OCI-LY3 (cell line): ENCODE results near the gene ADIG.

ENCODE experiments used
- CTCF ChIP-seq: fragments of 200-600, 300-600 bp; sonication (generic); IDR thresholded peaks from 2 replicates; pipeline ENCODE4 v1.5.1; 2014; ENCODE audit warnings: antibody characterized with exemption, low read length, low read depth
- EZH2phosphoT487 ChIP-seq: fragments of 200-600 bp; shearing (Covaris generic); IDR thresholded peaks from 2 replicates; pipeline ENCODE4 v1.6.1; 2018; ENCODE audit warnings: antibody characterized with exemption, mixed run types, low read depth

- TF ChIP-seq CTCF (no peak), EZH2phosphoT487 (no peak)
These were observed 21.2 kb downstream of the ADIG start for GRCh38 chr20:38602185-38602581.
